Measurements from ENCODE around the gene CKS2.

CKS2 gene

DNA sequence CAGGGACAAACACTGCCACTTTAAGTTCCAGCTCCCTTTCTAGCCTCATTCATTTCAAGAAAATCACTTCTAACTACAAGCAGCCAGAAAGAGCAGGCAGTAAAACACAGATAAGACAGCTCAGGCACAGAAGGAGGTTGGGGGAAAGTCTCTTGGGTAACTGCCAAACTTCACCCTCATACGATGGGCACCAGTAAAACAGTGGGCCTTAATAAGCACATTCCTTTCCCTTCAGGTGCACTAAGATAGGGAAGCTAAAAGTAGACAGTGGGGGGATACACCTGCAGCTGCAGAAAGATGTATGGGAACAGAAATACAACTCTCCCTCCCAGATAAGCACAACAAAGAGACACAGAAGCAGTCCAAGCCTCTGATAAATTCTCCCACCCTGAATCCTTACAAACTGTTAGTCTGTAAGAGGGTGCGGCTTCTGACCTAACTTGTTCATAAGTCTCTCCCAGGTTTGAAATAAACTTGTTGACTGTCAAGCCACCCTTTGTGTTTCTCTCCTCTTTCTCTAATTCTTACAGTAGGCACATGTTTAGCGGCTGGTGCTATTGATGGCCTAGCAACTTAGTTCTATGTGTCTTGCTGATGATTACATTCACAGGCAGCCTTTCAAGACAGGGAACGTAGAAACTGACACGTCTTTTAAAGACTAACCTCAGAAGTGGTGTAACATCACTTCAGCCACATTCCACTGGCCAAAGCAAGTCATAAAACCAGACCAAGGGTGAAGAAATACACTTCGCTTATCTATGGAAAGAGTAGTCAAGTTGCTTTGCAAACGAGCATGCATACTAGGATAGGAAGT, 6.8 kb upstream of the CKS2 start:
- Histone ChIP-seq H4K20me1 (ENCODE audit: insufficient read depth, low read length) (no peaks in the 10 kb centered on the region), H3K27ac (ENCODE audit: low read length) (no peak overlapping the region), H3K79me2 (ENCODE audit: insufficient read depth, low read length) (no peaks in the 10 kb centered on the region), H2AFZ (ENCODE audit: low read depth, low read length) (no peak overlapping the region; the same call in 1 of the 2 replicates), H3K27me3 (ENCODE audit: insufficient read depth, low read length, poor library complexity) (no peaks in the 10 kb centered on the region), H3K9ac (ENCODE audit: low read depth, low read length) (no peak overlapping the region), H3K4me1 (ENCODE audit: insufficient read depth, low read length) (no peaks in the 10 kb centered on the region), H3K9me3 (ENCODE audit: insufficient read depth, low read length, severe bottlenecking) (no peaks in the 10 kb centered on the region), H3K36me3 (ENCODE audit: insufficient read depth, low read length) (no peaks in the 10 kb centered on the region), H3K4me2 (ENCODE audit: insufficient read depth, low read length) (no peak overlapping the region), H3K4me3 (ENCODE audit: low read depth in 1 of 2, low read length in 2 of 2) (no peak overlapping the region)
- DNase-seq (no peak), ATAC-seq (ENCODE audit: insufficient read depth, low read depth) (no peak)
- TF ChIP-seq, protein P1, sequence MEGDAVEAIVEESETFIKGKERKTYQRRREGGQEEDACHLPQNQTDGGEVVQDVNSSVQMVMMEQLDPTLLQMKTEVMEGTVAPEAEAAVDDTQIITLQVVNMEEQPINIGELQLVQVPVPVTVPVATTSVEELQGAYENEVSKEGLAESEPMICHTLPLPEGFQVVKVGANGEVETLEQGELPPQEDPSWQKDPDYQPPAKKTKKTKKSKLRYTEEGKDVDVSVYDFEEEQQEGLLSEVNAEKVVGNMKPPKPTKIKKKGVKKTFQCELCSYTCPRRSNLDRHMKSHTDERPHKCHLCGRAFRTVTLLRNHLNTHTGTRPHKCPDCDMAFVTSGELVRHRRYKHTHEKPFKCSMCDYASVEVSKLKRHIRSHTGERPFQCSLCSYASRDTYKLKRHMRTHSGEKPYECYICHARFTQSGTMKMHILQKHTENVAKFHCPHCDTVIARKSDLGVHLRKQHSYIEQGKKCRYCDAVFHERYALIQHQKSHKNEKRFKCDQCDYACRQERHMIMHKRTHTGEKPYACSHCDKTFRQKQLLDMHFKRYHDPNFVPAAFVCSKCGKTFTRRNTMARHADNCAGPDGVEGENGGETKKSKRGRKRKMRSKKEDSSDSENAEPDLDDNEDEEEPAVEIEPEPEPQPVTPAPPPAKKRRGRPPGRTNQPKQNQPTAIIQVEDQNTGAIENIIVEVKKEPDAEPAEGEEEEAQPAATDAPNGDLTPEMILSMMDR (IDR thresholded peaks at IDR 0.05; ENCODE audit: borderline replicate concordance, extremely low read depth, low read length, poor library complexity, severe bottlenecking): no peak
- no peak for TF ChIP-seq EZH2 (IDR thresholded peaks at IDR 0.05; ENCODE audit: borderline replicate concordance, low read depth, low read length, severe bottlenecking)

- Histone ChIP-seq H3K9me3 (ENCODE audit: insufficient read depth, low read length, severe bottlenecking) (no peaks in the 10 kb centered on the region), H2AFZ (ENCODE audit: low read depth, low read length) (no peak overlapping the region), H3K9ac (ENCODE audit: low read depth, low read length) (no peak overlapping the region), H4K20me1 (ENCODE audit: insufficient read depth, low read length) (no peaks in the 10 kb centered on the region), H3K4me1 (ENCODE audit: insufficient read depth, low read length) (peaks cover 6% of the 10 kb centered on the region), H3K4me3 (ENCODE audit: low read depth in 1 of 2, low read length in 2 of 2) (no peak overlapping the region), H3K36me3 (ENCODE audit: insufficient read depth, low read length) (no peaks in the 10 kb centered on the region), H3K27me3 (ENCODE audit: insufficient read depth, low read length, poor library complexity) (no peaks in the 10 kb centered on the region), H3K27ac (ENCODE audit: low read length) (no peak overlapping the region), H3K79me2 (ENCODE audit: insufficient read depth, low read length) (peaks cover 4% of the 10 kb centered on the region), H3K4me2 (ENCODE audit: insufficient read depth, low read length) (no peak overlapping the region)
- no peak for ATAC-seq (ENCODE audit: insufficient read depth, low read depth)
- TF ChIP-seq, protein P1 (IDR thresholded peaks at IDR 0.05; ENCODE audit: borderline replicate concordance, extremely low read depth, low read length, poor library complexity, severe bottlenecking): no peak
- no peak for TF ChIP-seq EZH2 (IDR thresholded peaks at IDR 0.05; ENCODE audit: borderline replicate concordance, low read depth, low read length, severe bottlenecking)
- no peak for DNase-seq
These were observed 6.2 kb upstream of the CKS2 start for GRCh38 chr9:89304834-89305188.

- no peaks in the 10 kb centered on the region for H3K9me3 ChIP-seq (ENCODE audit: insufficient read depth, low read length, severe bottlenecking)
- no peaks in the 10 kb centered on the region for H3K27me3 ChIP-seq (ENCODE audit: insufficient read depth, low read length, poor library complexity)
- no peak overlapping the region for H3K9ac ChIP-seq (ENCODE audit: low read depth, low read length)
- no peak overlapping the region for H3K4me2 ChIP-seq (ENCODE audit: insufficient read depth, low read length)
- H4K20me1 ChIP-seq (ENCODE audit: insufficient read depth, low read length): no peaks in the 10 kb centered on the region
- DNase-seq: no peak
- no peak overlapping the region for H3K27ac ChIP-seq (ENCODE audit: low read length)
- ATAC-seq (ENCODE audit: insufficient read depth, low read depth): no peak
- no peak overlapping the region for H2AFZ ChIP-seq (ENCODE audit: low read depth, low read length)
- peaks cover 8% of the 10 kb centered on the region for H3K4me1 ChIP-seq (ENCODE audit: insufficient read depth, low read length)
- H3K79me2 ChIP-seq (ENCODE audit: insufficient read depth, low read length): peaks cover 11% of the 10 kb centered on the region
- H3K36me3 ChIP-seq (ENCODE audit: insufficient read depth, low read length): no peaks in the 10 kb centered on the region
- TF ChIP-seq, protein P1 (IDR thresholded peaks at IDR 0.05; ENCODE audit: borderline replicate concordance, extremely low read depth, low read length, poor library complexity, severe bottlenecking): no peak
- TF ChIP-seq EZH2 (IDR thresholded peaks at IDR 0.05; ENCODE audit: borderline replicate concordance, low read depth, low read length, severe bottlenecking): no peak
- H3K4me3 ChIP-seq (ENCODE audit: low read depth in 1 of 2, low read length in 2 of 2): no peak overlapping the region
These were observed 5.1 kb upstream of the CKS2 start for GRCh38 chr9:89305868-89306267.
